GM12864 (cell line): Measurements from ENCODE around the gene FJX1.

Experiments used
- DNase-seq: peaks from one replicate; pipeline ENCODE4 v3.0.0-alpha.2; 2011; ENCODE audit warnings: low read depth
- H3K4me3 ChIP-seq: 2 replicates; pipeline ENCODE4 v1.5.1; 2011; ENCODE audit warnings: mild to moderate bottlenecking, low read depth, low read length, control low read depth
- TF ChIP-seq, protein P1 (sequence below): IDR thresholded peaks from 2 replicates; pipeline ENCODE4 v1.5.1; 2011; ENCODE audit warnings: low read depth, mild to moderate bottlenecking, moderate library complexity, low read length, control low read depth, inconsistent platforms; ENCODE audit errors: missing control alignments

FJX1 gene

DNA sequence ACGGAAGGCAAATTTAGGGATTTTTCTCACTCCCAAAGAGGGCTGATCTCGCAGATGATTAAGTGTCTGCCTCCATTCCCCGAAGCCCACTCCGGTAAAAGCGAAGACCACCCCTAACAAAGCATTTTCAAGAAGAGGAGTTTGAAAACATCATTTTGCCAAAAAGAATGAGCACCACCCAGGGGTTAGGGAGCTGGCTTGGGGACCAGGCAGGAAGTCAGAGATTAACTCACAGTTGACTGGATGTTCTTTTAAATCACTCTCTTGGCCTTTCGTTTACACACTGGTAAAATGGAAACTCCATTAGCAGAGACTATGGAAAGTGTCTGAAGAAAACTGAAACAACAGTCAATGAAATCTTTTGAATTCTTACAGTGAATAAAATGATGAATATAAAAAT, 36.5 kb downstream of the FJX1 start:
- TF ChIP-seq, protein P1, sequence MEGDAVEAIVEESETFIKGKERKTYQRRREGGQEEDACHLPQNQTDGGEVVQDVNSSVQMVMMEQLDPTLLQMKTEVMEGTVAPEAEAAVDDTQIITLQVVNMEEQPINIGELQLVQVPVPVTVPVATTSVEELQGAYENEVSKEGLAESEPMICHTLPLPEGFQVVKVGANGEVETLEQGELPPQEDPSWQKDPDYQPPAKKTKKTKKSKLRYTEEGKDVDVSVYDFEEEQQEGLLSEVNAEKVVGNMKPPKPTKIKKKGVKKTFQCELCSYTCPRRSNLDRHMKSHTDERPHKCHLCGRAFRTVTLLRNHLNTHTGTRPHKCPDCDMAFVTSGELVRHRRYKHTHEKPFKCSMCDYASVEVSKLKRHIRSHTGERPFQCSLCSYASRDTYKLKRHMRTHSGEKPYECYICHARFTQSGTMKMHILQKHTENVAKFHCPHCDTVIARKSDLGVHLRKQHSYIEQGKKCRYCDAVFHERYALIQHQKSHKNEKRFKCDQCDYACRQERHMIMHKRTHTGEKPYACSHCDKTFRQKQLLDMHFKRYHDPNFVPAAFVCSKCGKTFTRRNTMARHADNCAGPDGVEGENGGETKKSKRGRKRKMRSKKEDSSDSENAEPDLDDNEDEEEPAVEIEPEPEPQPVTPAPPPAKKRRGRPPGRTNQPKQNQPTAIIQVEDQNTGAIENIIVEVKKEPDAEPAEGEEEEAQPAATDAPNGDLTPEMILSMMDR = no peak
- no peak overlapping the region for H3K4me3 ChIP-seq
- DNase-seq = no peak

DNA sequence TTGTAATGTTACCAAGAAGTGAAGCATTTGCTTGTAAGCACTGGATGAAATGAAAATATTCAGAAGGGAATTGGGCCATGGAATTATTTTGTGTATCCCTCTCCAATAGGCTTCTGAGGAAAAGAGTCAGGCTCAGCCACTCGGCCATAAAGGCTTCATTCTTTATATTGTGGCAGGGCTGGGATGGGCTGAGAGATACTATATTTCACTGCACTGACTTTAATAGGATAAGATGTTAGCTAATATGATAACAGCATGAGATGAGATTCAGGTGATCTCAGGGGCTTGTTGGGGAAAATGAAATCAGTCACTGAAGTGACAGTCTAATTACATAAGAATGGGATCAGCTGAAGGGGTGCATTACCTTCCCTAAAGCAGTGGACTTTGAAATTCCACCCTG, 37.0 kb downstream of the FJX1 start:
- no peak for DNase-seq
- TF ChIP-seq, protein P1 = no peak
- no peak overlapping the region for H3K4me3 ChIP-seq

DNA sequence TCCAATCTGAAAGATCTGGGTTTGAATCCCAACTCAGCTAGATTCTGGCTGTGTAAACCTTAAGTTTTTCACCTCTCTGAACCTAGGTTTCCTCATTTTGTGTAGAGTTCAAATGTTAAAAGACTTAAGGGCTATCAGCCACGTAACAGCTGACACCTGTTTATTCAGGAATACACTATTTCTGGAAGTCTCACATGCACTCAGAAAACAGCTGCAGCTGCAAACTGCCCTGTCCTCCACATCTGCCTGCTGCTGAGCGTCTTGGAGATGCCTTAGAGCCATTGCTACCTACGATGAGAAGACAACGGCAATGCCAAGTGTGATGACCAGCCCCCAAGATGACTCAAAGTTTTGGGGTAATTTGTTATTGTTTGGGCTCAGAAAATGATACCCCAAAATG, 37.6 kb downstream of the FJX1 start:
- H3K4me3 ChIP-seq = no peak overlapping the region
- TF ChIP-seq, protein P1 = no peak
- no peak for DNase-seq

DNA sequence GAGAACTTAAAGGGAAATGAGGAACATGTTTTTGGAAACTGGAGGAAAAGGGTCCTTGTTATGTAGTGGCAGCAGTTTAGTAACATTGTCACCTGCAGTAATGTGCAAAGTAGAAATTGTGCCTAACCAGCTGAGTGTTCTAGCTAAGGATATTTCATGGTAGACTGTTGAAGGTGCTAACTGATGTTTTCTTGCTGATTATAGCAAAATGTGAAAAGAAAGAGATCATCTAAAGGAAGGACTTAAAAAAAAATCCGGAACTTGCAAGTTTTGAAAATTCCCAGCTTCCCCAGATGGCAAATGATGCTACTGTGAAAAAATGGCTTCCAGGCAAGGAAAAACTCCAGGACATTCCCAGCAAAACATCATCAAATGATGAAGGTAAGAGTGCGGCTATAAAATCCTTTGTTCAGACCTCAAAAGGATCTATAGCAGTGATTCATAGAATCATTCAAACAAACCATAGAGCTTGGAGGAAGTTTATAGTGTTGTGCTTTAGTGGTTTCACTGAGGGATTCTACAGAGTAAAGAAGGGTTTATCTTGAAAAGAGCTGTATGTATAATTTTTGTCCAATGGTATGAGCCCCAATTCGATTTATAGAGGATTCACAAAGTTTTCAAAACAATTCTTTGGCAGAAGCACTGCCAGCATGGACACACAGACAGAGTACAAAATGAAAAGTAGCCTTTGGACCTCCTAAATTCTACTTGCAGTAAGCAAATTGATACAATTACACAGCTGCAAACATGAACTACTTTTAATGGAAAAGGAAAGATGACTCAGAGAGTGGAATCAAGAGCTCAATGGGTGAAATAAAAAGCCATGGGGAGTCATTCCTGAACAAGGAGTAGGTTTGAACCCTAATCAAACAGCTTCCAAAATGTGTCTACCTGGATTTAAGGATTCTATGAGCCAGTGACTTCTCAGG, 40.0 kb downstream of the FJX1 start:
- H3K4me3 ChIP-seq = no peak overlapping the region
- TF ChIP-seq, protein P1 = no peak
- no peak for DNase-seq

DNA sequence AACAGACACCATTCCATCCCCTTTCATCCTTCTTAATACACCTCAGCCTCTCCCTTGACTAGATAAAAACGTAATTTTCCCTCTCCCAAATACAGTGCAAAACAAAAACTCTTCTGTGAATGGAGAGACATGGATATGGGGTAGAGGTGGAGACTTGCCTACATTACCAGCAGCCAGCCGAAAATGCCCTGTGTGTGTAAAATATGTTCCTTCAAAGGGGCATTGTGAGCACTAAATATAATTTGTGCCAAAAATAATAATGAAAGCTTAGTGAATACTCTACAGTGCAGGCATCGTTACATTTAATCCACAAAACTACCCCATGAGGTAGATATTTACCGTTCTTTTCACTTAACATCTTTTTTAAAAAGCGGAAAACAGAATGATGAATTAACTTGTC, 43.3 kb downstream of the FJX1 start:
- TF ChIP-seq, protein P1 = no peak
- no peak overlapping the region; the same call in 1 of the 2 replicates for H3K4me3 ChIP-seq
- no peak for DNase-seq

DNA sequence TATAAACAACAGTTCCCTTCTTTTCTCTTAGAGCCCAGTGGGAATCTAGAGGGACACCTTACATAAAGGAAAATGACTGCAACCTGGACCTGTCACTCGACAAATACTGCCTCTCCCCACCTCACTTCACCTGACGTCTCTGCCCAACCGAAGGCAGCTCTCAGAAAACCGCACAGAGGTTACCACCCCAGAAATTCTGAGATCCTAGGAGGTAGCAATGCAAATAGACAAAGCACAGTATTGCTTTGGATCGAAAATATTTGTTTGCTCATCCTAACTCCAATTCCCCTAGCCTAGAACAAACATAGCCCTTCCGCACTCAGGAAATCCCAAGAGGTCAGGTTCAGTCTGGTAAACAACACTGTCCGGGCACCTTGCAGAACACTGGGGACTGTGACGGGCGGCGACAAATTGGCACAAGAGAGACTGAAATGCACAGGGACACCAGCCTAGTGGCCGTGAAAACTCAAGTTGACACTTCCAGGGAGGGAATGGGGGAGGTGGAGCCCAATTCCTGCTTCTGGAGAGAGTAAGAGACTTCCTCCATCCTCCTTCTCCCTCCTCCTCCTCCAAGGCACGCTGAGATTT, 43.9 kb downstream of the FJX1 start:
- H3K4me3 ChIP-seq = peak overlapping the region; percentile 81
- TF ChIP-seq, protein P1 = no peak
- no peak for DNase-seq
